K562 (cell line): ENCODE measurements around the gene ZNF239. TPM values are rescaled to one million over a fixed set of nuclear protein-coding genes. Genes with fewer than 3 reads are reported as not detected.

Experiments used
- CEBPG ChIP-seq, 3 experiments: fragments of 200-800 bp in 1 of 3; sonication (Bioruptor generic) in 1 of 3; sonication (generic) in 1 of 3; formaldehyde crosslinking in 1 of 3; IDR thresholded peaks in 2 of 3; conservative IDR thresholded peaks in 1 of 3; 2 replicates each; pipeline versions ENCODE4 v1.6.1 to v1.8.0; 2016 to 2022; ENCODE audit warnings: missing compliant biosample characterization in 2 of 3, missing genetic modification characterization in 2 of 3, mild to moderate bottlenecking in 1 of 3, missing genetic modification reagents in 1 of 3
- CHD4 ChIP-seq: fragments of 200-600 bp; sonication (generic); IDR thresholded peaks from 3 replicates; pipeline ENCODE4 v1.6.1; 2012; ENCODE audit warnings: low read depth, mild to moderate bottlenecking, mixed read lengths, low read length, inconsistent platforms; ENCODE audit not compliant: insufficient read depth, insufficient replicate concordance, poor library complexity, severe bottlenecking
- GATA2 ChIP-seq: sonication (generic); formaldehyde crosslinking; IDR thresholded peaks from 2 replicates; pipeline ENCODE4 v1.4.0; 2020; ENCODE audit warnings: mild to moderate bottlenecking, missing genetic modification reagents
- JUNB ChIP-seq: fragments of 450-650 bp; formaldehyde crosslinking; conservative IDR thresholded peaks from 2 replicates; pipeline ENCODE4 v1.4.0; 2020; ENCODE audit warnings: mild to moderate bottlenecking
- MECOM ChIP-seq: fragments of 250-450 bp; sonication (Bioruptor Pico); IDR thresholded peaks from 2 replicates; pipeline ENCODE4 v1.8.0; 2022; ENCODE audit warnings: inconsistent platforms
- MTF1 ChIP-seq: fragments of 250-450 bp; sonication (Bioruptor Pico); IDR thresholded peaks from 2 replicates; pipeline ENCODE4 v1.9.0; 2021; ENCODE audit warnings: moderate library complexity, mild to moderate bottlenecking, inconsistent platforms, borderline replicate concordance
- PCBP2 ChIP-seq: fragments of 200-400 bp; formaldehyde crosslinking; IDR thresholded peaks from 2 replicates; pipeline ENCODE4 v1.6.1; 2018; ENCODE audit warnings: low read length, low read depth, mild to moderate bottlenecking, moderate library complexity; ENCODE audit not compliant: poor library complexity, severe bottlenecking
- RBM22 ChIP-seq: fragments of 200-400 bp; formaldehyde crosslinking; IDR thresholded peaks from 2 replicates; pipeline ENCODE4 v1.6.1; 2018; ENCODE audit warnings: low read length, low read depth; ENCODE audit not compliant: poor library complexity, severe bottlenecking
- RNF2 ChIP-seq: sonication (generic); IDR thresholded peaks from 2 replicates; pipeline ENCODE4 v1.6.1; 2016
- SMAD1 ChIP-seq: fragments of 150-350 bp; IDR thresholded peaks from 2 replicates; pipeline ENCODE4 v1.6.1; 2014; ENCODE audit warnings: low read length, low read depth; ENCODE audit not compliant: partially characterized antibody
- TCF3 ChIP-seq: sonication (generic); formaldehyde crosslinking; IDR thresholded peaks from 2 replicates; pipeline ENCODE4 v1.4.0; 2020; ENCODE audit warnings: mild to moderate bottlenecking, missing genetic modification reagents
- TRIM24 ChIP-seq, 2 experiments: fragments of 450-650 bp; IDR thresholded peaks; 2 replicates each; pipeline ENCODE4 v1.6.1; 2016
- ZBTB17 ChIP-seq: fragments of 450-650 bp; formaldehyde crosslinking; IDR thresholded peaks from 2 replicates; pipeline ENCODE4 v1.4.0; 2020; ENCODE audit warnings: mild to moderate bottlenecking
- ZNF23 ChIP-seq: fragments of 250-450 bp; sonication (Bioruptor Pico); IDR thresholded peaks from 2 replicates; pipeline ENCODE4 v1.4.0; 2020; ENCODE audit warnings: mild to moderate bottlenecking
- ZNF445 ChIP-seq: fragments of 250-450 bp; sonication (Bioruptor Pico); IDR thresholded peaks from 2 replicates; pipeline ENCODE4 v1.4.0; 2020; ENCODE audit warnings: low read depth, mild to moderate bottlenecking, moderate library complexity
- ZNF551 ChIP-seq: fragments of 250-450 bp; sonication (Bioruptor Pico); IDR thresholded peaks from 2 replicates; pipeline ENCODE4 v1.5.0; 2021; ENCODE audit warnings: mild to moderate bottlenecking, moderate library complexity
- ZNF561 ChIP-seq: fragments of 450-650 bp; formaldehyde crosslinking; conservative IDR thresholded peaks from 2 replicates; pipeline ENCODE4 v1.4.0; 2020; ENCODE audit warnings: mild to moderate bottlenecking, moderate library complexity
- polyA plus RNA-seq, 8 experiments: library from polyadenylated mRNA; depleted of rRNA in 4 of 8; stranded (reverse) in 5 of 8; unstranded in 3 of 8; fragments of >200 nt; fragmentation: Nextera tagmentation in 2 of 8; fragmentation: Illumina TruSeq in 1 of 8; extraction: Ambion mirVana in 2 of 8; extraction: Trizol in 1 of 8; gene quantifications; 2 replicates each; pipeline versions ENCODE4 v1.2.1 to v1.2.3, GENCODE V29; 2011 to 2014; ENCODE audit warnings: inconsistent platforms in 1 of 8, missing spikeins in 1 of 8
- total RNA-seq, 7 experiments: library from RNA; depleted of rRNA in 6 of 7; stranded (reverse); fragments of >200 nt in 6 of 7; fragmentation: Illumina TruSeq in 2 of 7; extraction: Trizol in 2 of 7; gene quantifications; 2 replicates each; pipeline versions ENCODE4 v1.2.1 to v1.2.3, GENCODE V29; 2011 to 2021; ENCODE audit warnings: low replicate concordance in 1 of 7
- TF ChIP-seq, protein P1 (sequence below): fragments of 450-650 bp; formaldehyde crosslinking; IDR thresholded peaks from 2 replicates; pipeline ENCODE4 v1.4.0; 2020; ENCODE audit warnings: mild to moderate bottlenecking, moderate library complexity
- TF ChIP-seq, protein P2 (sequence below): fragments of 250-450 bp; sonication (Bioruptor Pico); IDR thresholded peaks from 2 replicates; pipeline ENCODE4 v1.5.0; 2020; ENCODE audit warnings: mild to moderate bottlenecking
- TF ChIP-seq, protein P3 (sequence below): fragments of 200-400 bp; formaldehyde crosslinking; IDR thresholded peaks from 2 replicates; pipeline ENCODE4 v1.6.1; 2017; ENCODE audit warnings: mild to moderate bottlenecking, low read depth, low read length, moderate library complexity
- TF ChIP-seq, protein P4 (sequence below): fragments of 450-650 bp; formaldehyde crosslinking; IDR thresholded peaks from 2 replicates; pipeline ENCODE4 v1.4.0; 2020; ENCODE audit warnings: mild to moderate bottlenecking, mixed read lengths

Gene ZNF239
- total and polyA plus RNA-seq, 9 of the 15 experiments (the other 6 are each of a cell fraction or from before 2014, with no cell fraction given) = 13.7 to 26.7 (median 23.4) TPM

DNA sequence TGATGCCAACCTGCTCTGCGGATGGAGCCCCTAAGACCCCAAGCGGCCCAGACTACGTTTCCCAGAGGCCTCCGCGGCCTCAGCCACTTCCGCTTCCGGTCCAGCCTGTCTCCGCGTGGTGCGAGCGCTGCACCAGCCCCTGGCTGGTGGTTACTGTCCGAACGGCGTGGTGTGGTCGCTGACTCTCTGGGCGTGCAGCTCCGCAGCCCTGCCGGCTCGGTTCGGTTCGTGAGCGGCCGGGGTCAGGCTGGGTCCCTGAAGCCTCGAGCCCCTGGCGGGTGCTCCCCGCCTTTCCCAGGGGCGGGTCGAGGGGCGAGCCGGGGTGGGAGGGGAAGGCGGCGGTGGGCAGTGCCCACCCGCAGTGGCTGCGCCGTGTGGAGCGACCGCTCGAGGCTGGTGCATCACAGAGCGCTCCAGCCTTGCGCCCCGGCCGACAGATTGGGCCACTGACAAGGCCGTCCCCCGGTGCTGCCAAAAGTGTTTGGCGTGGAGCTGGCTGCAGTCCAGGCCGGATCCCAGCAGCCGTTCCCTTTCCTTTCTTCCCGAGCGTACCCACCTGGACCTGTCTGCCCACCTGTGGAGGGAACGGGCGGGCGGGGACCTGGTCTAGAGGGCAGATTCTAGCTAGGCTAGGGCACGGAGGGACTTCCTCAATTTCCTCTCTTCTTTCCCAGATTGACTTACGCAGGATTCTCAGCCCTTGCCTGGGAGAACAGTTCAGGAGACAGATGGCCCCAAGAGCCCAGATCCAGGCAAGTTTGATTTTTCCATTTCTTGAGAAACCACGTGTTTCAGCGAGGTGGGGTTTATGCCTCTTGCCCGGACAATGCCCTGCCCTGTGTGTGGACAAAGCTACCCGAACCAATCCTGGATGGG is 32.1 kb upstream of the ZNF239 start, which contains the start of gene ZNF485 (continued):
- TF ChIP-seq GATA2 (CRISPR knock-in tag) (no peak), MECOM (CRISPR knock-in tag) (no peak), ZBTB17 (CRISPR knock-in tag) (peak; percentile 63; the same call in 1 of the 2 replicates), CHD4 (no peak), TCF3 (no peak), RNF2 (0 out of 2 replicates have a peak, but pooled peaks have one; percentile 50), RBM22 (no peak), ZNF551 (no peak), SMAD1 (no peak), ZNF23 (no peak), MTF1 (no peak), CEBPG (CRISPR knock-in tag; IDR thresholded peaks at IDR 0.05) (no peak), CEBPG (tag; conservative IDR thresholded peaks at IDR 0.05 in 1 of 2, IDR thresholded peaks at IDR 0.05 in 1 of 2) (no peak), TRIM24 (IDR thresholded peaks at IDR 0.05) (no peak; a peak in 1 of 4 replicates), ZNF445 (no peak), PCBP2 (no peak), ZNF561 (CRISPR knock-in tag) (no peak), JUNB (CRISPR knock-in tag) (no peak)
- TF ChIP-seq, protein P1, sequence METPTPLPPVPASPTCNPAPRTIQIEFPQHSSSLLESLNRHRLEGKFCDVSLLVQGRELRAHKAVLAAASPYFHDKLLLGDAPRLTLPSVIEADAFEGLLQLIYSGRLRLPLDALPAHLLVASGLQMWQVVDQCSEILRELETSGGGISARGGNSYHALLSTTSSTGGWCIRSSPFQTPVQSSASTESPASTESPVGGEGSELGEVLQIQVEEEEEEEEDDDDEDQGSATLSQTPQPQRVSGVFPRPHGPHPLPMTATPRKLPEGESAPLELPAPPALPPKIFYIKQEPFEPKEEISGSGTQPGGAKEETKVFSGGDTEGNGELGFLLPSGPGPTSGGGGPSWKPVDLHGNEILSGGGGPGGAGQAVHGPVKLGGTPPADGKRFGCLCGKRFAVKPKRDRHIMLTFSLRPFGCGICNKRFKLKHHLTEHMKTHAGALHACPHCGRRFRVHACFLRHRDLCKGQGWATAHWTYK (CRISPR knock-in tag) = no peak
- TF ChIP-seq, protein P2, sequence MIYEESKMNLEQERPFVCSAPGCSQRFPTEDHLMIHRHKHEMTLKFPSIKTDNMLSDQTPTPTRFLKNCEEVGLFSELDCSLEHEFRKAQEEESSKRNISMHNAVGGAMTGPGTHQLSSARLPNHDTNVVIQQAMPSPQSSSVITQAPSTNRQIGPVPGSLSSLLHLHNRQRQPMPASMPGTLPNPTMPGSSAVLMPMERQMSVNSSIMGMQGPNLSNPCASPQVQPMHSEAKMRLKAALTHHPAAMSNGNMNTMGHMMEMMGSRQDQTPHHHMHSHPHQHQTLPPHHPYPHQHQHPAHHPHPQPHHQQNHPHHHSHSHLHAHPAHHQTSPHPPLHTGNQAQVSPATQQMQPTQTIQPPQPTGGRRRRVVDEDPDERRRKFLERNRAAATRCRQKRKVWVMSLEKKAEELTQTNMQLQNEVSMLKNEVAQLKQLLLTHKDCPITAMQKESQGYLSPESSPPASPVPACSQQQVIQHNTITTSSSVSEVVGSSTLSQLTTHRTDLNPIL (CRISPR knock-in tag) = no peak
- TF ChIP-seq, protein P3, sequence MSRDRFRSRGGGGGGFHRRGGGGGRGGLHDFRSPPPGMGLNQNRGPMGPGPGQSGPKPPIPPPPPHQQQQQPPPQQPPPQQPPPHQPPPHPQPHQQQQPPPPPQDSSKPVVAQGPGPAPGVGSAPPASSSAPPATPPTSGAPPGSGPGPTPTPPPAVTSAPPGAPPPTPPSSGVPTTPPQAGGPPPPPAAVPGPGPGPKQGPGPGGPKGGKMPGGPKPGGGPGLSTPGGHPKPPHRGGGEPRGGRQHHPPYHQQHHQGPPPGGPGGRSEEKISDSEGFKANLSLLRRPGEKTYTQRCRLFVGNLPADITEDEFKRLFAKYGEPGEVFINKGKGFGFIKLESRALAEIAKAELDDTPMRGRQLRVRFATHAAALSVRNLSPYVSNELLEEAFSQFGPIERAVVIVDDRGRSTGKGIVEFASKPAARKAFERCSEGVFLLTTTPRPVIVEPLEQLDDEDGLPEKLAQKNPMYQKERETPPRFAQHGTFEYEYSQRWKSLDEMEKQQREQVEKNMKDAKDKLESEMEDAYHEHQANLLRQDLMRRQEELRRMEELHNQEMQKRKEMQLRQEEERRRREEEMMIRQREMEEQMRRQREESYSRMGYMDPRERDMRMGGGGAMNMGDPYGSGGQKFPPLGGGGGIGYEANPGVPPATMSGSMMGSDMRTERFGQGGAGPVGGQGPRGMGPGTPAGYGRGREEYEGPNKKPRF = no peak
- TF ChIP-seq, protein P4, sequence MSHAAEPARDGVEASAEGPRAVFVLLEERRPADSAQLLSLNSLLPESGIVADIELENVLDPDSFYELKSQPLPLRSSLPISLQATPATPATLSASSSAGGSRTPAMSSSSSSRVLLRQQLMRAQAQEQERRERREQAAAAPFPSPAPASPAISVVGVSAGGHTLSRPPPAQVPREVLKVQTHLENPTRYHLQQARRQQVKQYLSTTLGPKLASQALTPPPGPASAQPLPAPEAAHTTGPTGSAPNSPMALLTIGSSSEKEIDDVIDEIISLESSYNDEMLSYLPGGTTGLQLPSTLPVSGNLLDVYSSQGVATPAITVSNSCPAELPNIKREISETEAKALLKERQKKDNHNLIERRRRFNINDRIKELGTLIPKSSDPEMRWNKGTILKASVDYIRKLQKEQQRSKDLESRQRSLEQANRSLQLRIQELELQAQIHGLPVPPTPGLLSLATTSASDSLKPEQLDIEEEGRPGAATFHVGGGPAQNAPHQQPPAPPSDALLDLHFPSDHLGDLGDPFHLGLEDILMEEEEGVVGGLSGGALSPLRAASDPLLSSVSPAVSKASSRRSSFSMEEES (CRISPR knock-in tag) = no peak
